Right hindlimb (tissue), 1 donor: ENCODE data around the gene GAS2.

ENCODE experiments used
- DNase-seq: peaks from one replicate; pipeline ENCODE4 v3.0.0-alpha.2; 2018

GAS2 gene

GRCh38 chr11:22728600-22729389 lies 62.4 kb downstream of the GAS2 start:
- DNase-seq: no peak

DNA sequence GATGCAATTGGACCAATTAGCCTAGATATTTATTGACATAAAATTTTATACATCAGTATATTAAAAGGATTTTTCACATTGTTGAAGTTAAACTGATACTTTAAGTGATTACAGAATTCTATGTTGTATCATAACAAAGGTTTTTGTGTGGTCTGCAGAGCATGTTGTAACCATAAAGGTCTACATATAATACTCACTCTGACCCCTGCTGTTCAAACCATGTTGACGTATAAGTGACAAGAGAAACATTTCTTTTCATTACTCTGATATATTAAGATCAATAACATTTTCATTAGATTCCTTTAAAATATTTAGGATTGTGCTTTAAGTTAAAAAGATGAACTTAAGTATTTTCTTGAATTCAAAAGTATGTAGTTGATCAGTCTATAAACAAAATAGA lies 63.9 kb downstream of the GAS2 start:
- DNase-seq: no peak

- no peak for DNase-seq
Observed at GRCh38 chr11:22732588-22732987, 66.2 kb downstream of the GAS2 start.

DNA sequence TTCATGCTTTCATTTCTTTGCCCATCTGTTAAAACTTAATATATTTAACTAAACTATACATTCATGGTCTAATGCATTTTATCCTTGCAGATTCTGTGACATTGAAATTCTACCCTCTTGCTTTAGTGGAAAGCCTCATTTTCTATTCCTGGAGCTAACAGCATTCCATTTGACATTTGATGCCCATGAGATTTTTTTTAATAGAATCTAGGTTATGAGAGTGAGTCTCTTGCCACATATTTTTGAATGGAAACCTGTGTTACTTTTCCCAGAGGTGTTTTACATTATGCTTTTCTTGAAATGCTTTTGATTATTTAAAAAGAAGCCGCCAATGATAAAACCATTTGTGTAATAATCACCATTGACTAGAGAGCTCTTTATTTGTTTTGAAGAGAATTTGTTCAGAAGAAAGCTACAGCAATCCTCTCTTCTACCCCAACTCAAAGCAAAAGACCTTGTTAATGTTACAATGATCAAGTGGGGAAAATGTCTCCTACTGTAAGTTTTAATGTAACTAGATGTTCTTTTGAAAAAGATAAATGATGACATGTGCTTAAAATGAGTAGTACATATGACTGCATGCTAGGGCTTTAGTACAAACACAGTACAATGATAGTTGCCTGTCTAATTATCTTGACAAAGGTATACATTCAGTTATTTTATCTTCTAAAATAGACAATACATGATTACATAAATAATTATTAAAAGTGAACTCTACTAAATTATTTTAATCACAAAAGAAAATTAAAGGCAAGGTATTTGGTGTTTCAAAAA lies 67.3 kb downstream of the GAS2 start:
- DNase-seq: no peak

DNA sequence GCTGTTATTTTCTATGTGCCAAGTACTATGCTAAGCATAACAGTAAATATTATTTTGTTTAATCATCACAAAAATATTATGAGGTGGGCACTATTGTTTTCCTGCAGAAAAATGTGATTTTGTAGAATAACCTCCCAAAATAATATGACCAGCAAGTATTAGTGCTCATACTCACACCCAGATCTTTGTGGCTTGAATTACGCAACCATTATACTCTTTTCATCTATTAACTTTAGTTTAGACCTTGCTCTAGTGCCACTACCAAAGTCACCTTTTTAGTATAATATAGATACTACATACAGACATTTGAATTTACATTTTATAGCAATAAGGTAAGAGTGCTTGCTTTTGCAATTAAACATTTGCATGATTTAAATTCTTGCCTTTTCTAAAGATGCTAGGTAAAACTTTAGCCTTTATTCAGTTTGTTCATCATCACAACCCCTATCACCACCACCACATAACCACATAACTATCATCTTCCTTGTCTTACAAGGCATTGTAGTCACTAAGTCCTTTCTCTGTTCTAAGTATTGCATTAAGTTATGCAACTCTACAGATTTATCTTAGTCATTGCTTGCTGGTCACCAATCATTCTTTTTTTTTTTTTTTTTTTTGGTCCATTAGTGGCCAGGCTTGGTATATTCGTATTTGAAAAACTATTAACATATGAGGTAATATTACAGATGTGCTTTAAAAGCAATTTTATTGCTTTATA lies 68.4 kb downstream of the GAS2 start:
- DNase-seq: no peak

DNA sequence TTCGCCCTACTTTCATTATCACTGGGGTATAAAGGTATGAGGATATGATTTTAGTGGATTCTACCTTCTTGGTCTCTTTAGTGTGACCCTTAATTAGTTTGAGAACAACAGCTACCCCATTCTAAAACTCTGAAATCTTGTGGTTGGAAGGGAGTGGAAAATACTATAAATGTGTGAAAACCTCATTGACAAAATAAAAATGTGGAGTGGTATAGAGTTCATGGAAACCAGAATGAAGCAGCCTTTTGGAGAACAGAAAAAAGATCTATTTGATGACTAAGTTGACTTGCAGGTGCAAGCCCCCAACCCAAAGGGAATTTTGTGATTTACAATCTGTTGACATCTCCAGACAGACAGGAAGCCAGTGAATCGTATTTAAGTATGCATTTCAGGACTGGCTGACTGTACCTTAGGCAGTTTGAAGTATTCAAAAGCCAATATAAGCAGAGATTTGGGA lies 75.8 kb downstream of the GAS2 start:
- DNase-seq: peak; percentile 62

DNA sequence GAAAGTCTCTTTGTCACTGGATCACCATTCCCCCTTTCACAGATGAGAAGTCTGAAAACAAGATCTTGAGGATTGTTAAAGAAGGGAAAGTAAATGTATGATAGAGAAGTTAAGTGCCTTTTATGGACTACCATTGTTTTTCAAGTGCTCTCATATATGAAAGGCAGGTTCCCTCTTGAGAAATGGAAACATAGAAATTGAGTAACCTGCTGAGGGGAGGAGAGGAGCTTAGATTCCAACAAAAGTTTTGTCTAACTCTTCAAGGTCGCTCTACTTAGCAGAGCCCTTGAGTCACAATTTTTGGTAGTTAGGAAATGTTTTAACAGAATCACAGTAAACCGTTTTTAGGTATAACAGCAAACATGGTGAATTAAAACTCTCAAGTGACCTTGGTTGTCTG lies 83.1 kb downstream of the GAS2 start:
- no peak for DNase-seq

- peak; percentile 54 for DNase-seq
Observed at GRCh38 chr11:22752908-22753310, 86.5 kb downstream of the GAS2 start.

DNA sequence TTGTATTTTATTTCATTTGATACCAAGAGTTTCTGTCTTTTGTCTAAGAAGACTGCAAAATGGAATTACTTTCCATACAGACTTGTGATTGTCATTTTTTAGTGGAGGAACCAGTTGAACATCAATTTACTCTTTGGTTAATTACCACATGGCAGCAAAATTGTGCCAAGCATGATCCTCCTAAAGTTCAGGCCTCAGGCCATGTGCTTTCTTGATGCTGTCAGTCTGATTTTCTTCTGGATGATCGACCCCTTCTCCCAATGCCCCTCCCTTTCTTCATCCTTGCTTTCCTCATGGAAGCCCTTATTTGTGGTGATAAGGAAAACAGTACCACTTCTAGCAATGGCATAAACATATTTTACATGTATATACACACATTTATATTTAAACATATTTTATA lies 87.0 kb downstream of the GAS2 start:
- no peak for DNase-seq

DNA sequence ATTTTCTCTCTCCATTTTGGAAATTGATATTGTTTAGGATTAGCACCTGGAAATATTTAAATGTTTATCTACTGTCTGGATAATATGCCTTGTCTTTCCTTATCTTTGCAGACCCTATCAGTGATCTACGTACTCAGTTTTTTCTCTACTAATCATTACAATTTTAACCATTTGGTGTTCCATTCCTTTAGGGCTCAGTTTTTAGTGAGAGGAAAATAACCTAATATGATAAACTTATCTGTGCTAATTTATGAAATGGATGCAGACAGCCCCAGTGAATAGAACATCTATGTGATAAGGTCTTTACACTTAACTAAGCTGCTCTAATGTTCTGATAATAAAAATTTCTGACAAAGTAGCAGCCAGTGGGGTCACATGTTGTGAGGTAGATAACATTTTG lies 94.7 kb downstream of the GAS2 start:
- no peak for DNase-seq

- no peak for DNase-seq
Observed at GRCh38 chr11:22763166-22763565, 96.8 kb downstream of the GAS2 start.

DNA sequence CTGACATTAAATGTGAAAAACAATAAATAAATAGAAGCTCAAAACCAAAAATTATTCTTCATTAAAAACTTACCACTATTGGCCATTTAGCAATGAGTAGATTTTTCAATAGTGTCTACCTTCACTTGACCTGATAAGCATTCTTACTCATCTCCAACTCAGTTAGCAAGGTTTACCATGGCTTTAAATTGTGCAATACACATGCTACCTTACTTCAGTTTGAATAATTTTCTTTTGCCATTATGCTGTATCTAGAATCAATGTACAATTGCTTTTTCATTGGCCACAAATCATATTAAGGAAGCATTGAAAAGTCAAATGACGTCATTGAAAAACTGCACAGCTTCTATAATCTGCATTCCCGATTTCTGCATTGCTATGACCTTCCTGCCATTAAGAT lies 98.3 kb downstream of the GAS2 start:
- no peak for DNase-seq

DNA sequence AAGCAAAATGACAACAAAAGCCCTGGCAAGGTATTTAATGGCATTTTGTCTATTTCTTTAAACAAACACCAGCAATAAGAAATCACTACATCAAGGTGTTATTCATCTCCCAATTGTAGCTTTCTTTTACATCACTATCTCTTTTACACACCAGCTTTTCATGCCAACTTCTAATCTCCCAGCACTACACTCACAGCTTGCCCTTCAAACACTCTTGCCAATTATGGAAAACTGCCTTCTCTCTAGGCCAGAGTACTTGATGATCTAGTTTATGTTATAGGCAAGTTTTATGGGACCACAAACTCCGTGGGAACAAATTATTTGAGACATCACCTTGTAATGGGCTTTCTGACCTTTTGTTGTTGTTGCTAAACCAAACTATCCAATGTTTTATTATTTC lies 101.9 kb downstream of the GAS2 start:
- no peak for DNase-seq

- DNase-seq: no peak
Observed at GRCh38 chr11:22769081-22769480, 102.7 kb downstream of the GAS2 start.

DNA sequence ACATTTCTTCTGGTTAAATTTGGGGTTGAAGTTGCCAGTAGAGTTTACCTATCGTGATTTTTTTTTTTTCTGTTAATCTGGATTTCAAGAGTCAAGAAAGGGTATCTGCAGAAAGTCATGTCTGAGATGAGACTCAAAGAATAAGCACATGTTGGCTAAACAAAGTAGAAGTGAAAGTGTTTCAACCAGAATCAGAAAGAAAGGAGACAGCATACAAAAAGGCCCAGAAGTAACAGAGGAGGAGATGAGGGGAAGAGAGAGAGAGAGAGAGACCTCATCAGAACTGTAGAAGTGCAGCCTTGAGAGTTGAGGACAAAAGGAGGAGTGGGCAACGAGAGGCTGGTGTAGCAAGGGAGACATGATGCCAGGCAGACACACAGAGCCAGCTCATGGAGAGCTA lies 108.3 kb downstream of the GAS2 start:
- DNase-seq: no peak

GRCh38 chr11:22775248-22775647 lies 108.8 kb downstream of the GAS2 start:
- DNase-seq: no peak

DNA sequence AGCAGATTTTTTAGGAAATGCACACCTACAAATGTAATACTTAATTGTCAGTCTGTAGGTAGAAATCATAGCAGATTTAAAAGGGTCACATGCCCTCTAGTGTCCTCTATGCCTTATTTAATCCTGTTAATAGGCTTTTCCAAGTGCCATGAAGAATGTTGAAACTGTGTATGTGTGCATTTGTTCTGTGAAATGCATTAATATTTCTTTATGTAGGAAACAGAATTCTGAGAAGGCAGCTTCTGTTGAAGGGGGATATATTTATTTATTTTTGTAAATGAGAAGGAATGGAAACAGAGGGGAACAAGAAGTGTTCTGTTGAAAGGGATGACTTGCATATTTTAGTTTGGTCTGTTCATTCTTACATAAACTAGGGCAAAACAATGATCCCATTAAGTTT lies 112.2 kb downstream of the GAS2 start:
- no peak for DNase-seq

- DNase-seq: no peak
Observed at GRCh38 chr11:22779850-22780249, 113.4 kb downstream of the GAS2 start.

DNA sequence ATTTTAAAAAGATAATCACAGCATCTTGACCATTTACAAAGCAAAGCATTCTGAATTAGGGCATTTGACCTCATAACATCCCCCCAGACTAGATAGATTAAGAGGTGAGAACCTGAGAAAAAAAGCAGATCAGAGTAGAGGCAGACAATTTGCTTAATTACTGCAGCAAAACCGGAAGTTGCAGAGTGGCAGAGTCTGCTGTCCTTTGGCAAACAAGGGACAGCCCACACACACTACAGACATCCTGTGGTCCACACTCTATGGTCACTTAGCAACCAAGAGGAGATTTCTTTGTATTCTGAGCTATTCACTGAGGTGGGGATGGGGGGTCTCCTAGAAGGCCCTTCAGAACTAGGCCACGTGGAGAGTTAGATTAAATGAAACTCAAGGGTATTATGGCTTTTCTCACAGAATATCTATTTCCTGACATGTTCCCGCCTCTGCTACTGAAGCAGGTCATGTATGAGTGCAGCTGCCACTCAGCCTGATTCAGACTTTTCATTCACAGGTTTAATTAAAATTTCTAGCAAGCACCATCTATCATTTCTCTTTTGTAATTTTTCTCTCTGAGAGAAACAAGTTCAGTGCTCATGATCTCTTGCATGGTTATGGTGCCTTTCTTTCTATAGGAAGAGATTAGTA lies 114.7 kb downstream of the GAS2 start:
- DNase-seq: no peak

DNA sequence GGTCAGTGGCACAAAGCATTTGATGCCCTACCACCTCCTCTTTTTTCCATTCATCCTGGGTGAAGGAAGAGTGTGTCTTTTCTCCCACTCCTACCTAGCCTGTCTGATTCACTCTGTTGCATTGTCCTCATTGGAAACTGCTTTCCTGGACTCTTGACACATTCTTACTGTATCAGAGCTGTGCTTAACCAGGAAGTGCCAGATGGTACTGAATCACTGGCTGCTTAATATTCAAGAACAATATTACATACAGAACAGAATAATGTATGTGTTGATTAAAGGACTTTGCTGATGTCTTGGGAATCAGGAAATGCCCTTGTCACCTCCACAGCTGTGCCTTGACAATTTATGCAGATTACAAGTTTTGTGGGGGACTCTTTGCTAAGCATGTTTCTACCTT lies 118.8 kb downstream of the GAS2 start:
- no peak for DNase-seq

GRCh38 chr11:22786475-22786874 lies 120.1 kb downstream of the GAS2 start:
- no peak for DNase-seq

DNA sequence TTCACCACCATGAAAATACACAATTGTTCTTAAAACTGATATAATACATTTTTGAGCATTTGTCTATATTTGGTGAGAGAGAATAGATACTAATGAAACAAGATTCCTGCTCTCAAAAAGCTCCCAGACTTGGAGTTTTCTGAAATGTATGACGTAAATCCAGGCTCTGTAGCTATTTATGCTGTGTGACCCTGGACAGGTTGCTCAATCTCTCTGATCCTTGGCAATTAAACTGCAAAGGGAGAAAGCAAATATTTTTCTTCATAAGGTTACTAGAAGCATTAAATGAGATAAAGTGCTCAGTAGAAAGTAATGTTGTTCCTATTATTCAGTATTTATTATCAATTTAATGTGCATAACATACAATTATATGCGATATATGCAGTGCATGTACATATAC lies 120.6 kb downstream of the GAS2 start:
- DNase-seq: no peak

GRCh38 chr11:22787551-22788162 lies 121.2 kb downstream of the GAS2 start:
- peak; percentile 37 for DNase-seq
